Breast epithelium (tissue), 3 donors: Measurements from ENCODE around the gene DAG1.

Experiments used
- POLR2A ChIP-seq: fragments of 450-650 bp; IDR thresholded peaks from one replicate; pipeline ENCODE4 v1.6.1; 2016; ENCODE audit warnings: antibody characterized with exemption, mild to moderate bottlenecking, moderate library complexity
- POLR2AphosphoS5 ChIP-seq, 3 donors: sonication (generic); formaldehyde crosslinking; IDR thresholded peaks; one replicate each; pipeline ENCODE4 v1.6.1; 2017; ENCODE audit warnings: antibody characterized with exemption in 3 of 3
- TF ChIP-seq, protein P1 (sequence below), 3 donors: fragments of 450-650 bp; IDR thresholded peaks; one replicate each; pipeline ENCODE4 v1.5.1; 2016 to 2017; ENCODE audit warnings: antibody characterized with exemption in 3 of 3, mild to moderate bottlenecking in 3 of 3, moderate library complexity in 3 of 3

DNA sequence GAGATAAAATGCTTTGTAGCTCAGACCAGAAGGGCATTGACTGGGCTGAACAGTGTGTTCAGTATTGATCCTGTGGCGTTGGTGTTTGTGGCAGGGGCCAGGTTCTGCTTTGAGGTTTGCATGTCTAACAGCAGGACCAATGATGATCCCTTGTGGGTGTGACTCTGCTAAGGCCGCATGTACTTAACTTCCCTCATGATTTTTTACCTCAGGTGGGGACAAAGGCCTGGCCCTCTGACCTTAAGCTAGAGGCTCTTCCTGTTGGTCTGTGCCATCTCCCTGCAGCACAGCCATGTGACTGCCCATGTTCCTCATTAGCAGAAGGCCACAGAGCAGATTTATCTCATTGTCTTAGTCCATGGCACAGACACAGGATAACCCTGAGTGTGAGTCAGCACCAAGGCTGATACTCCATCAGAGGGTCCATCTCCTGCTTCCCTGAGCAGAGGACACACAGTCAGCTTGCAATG, 49.9 kb downstream of the DAG1 start:
- TF ChIP-seq, protein P1, sequence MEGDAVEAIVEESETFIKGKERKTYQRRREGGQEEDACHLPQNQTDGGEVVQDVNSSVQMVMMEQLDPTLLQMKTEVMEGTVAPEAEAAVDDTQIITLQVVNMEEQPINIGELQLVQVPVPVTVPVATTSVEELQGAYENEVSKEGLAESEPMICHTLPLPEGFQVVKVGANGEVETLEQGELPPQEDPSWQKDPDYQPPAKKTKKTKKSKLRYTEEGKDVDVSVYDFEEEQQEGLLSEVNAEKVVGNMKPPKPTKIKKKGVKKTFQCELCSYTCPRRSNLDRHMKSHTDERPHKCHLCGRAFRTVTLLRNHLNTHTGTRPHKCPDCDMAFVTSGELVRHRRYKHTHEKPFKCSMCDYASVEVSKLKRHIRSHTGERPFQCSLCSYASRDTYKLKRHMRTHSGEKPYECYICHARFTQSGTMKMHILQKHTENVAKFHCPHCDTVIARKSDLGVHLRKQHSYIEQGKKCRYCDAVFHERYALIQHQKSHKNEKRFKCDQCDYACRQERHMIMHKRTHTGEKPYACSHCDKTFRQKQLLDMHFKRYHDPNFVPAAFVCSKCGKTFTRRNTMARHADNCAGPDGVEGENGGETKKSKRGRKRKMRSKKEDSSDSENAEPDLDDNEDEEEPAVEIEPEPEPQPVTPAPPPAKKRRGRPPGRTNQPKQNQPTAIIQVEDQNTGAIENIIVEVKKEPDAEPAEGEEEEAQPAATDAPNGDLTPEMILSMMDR (IDR thresholded peaks at IDR 0.05) = no peak
- TF ChIP-seq POLR2AphosphoS5 (IDR thresholded peaks at IDR 0.05) = no peak
- no peak for TF ChIP-seq POLR2A
